Spleen (tissue), 7 donors: ENCODE measurements around the gene HPSE2.

Experiments
- CTCF ChIP-seq, 11 experiments: fragments of 200-600 bp in 7 of 11; fragments of 450-650 bp in 4 of 11; sonication (generic) in 4 of 11; IDR thresholded peaks in 8 of 11; conservative IDR thresholded peaks in 3 of 11; 1 replicate in 7 of 11; 2 replicates in 4 of 11; pipeline versions ENCODE4 v1.4.0 to v1.8.0; 2016 to 2021; ENCODE audit warnings: antibody characterized with exemption in 11 of 11, inconsistent platforms in 4 of 11, mild to moderate bottlenecking in 1 of 11
- POLR2A ChIP-seq, 3 donors: fragments of 450-650 bp; IDR thresholded peaks; one replicate each; pipeline ENCODE4 v1.5.1; 2017; ENCODE audit warnings: antibody characterized with exemption in 3 of 3, mild to moderate bottlenecking in 1 of 3
- POLR2AphosphoS5 ChIP-seq, 3 donors: sonication (generic); formaldehyde crosslinking; IDR thresholded peaks; one replicate each; pipeline ENCODE4 v1.5.1; 2017; ENCODE audit warnings: antibody characterized with exemption in 3 of 3
- donor health status: DM: no; HTN: no; CAD: no; lungs with moderate emphysema.
- donor health status: DM: no; HTN: no; CAD: no.
- donor health status: DM: no; HTN: no; CAD: no.

GRCh38 chr10:98666276-98666675, 569.4 kb downstream of the HPSE2 start:
- TF ChIP-seq POLR2A (IDR thresholded peaks at IDR 0.05) (no peak), CTCF (IDR thresholded peaks at IDR 0.05 in 8 of 11, conservative IDR thresholded peaks at IDR 0.05 in 3 of 11) (no peak), POLR2AphosphoS5 (IDR thresholded peaks at IDR 0.05) (no peak)
